HCT116 (cell line): ENCODE measurements around the gene SSH2.

Source experiments
- POLR2AphosphoS5 ChIP-seq: IDR thresholded peaks from 2 replicates; pipeline ENCODE4 v1.6.1; 2011; ENCODE audit warnings: mild to moderate bottlenecking, low read depth, low read length, moderate library complexity
- SP1 ChIP-seq: IDR thresholded peaks from 2 replicates; pipeline ENCODE4 v1.6.1; 2012; ENCODE audit warnings: low read depth
- TF ChIP-seq, protein P1 (sequence below), 3 experiments: fragments of 200-600 bp in 1 of 3; sonication (generic) in 1 of 3; IDR thresholded peaks in 2 of 3; conservative IDR thresholded peaks in 1 of 3; 2 replicates each; pipeline ENCODE4 v1.5.1; 2012 to 2017; ENCODE audit warnings: low read depth in 2 of 3, low read length in 2 of 3, antibody characterized with exemption in 1 of 3, borderline replicate concordance in 1 of 3, control low read depth in 1 of 3, mild to moderate bottlenecking in 1 of 3, mixed read lengths in 1 of 3, mixed run types in 1 of 3, moderate library complexity in 1 of 3; ENCODE audit not compliant: insufficient read depth in 1 of 3
- TF ChIP-seq, protein P2 (sequence below): IDR thresholded peaks from 2 replicates; pipeline ENCODE4 v1.6.1; 2012

DNA sequence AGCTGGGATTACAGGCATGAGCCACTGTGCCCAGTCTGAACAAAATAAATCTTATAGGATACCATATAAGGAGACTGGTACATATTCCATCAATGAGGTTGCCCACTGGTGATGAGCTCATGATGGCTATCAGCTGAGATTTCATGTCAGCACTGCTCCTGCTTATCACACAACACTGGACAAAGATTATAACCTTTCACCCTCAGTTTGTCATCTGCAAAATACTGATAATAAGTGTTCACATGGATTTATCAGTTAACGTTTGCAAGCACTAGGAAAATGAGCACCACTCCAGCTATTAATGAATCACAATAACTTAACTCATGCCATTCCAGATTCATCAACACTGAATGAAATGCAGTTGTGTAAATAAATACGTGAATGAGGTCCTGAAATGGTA is 83.7 kb downstream of the SSH2 start:
- TF ChIP-seq, protein P1, sequence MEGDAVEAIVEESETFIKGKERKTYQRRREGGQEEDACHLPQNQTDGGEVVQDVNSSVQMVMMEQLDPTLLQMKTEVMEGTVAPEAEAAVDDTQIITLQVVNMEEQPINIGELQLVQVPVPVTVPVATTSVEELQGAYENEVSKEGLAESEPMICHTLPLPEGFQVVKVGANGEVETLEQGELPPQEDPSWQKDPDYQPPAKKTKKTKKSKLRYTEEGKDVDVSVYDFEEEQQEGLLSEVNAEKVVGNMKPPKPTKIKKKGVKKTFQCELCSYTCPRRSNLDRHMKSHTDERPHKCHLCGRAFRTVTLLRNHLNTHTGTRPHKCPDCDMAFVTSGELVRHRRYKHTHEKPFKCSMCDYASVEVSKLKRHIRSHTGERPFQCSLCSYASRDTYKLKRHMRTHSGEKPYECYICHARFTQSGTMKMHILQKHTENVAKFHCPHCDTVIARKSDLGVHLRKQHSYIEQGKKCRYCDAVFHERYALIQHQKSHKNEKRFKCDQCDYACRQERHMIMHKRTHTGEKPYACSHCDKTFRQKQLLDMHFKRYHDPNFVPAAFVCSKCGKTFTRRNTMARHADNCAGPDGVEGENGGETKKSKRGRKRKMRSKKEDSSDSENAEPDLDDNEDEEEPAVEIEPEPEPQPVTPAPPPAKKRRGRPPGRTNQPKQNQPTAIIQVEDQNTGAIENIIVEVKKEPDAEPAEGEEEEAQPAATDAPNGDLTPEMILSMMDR (IDR thresholded peaks at IDR 0.05 in 2 of 3, conservative IDR thresholded peaks at IDR 0.05 in 1 of 3; ENCODE audit: borderline replicate concordance in 1 of 3, insufficient read depth in 1 of 3, low read depth in 2 of 3, low read length in 2 of 3) = no peak
- TF ChIP-seq, protein P2, sequence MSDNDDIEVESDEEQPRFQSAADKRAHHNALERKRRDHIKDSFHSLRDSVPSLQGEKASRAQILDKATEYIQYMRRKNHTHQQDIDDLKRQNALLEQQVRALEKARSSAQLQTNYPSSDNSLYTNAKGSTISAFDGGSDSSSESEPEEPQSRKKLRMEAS = no peak
- no peak for TF ChIP-seq SP1
- no peak for TF ChIP-seq POLR2AphosphoS5
